Psoas muscle (tissue), 8 donors: ENCODE measurements around the gene ACOT13. TPM values are rescaled to one million over a fixed set of nuclear protein-coding genes. Genes with fewer than 3 reads are reported as not detected.
"Not testable (repeated sequence)": the region's sequence is repeated elsewhere in the genome, so short reads cannot be mapped to it uniquely, and the experiment has no call there.

Experiments used
- ATAC-seq, 4 donors: fragments of 200-7000 bp; cut with Tn5 transposase; one replicate each; pipeline ENCODE4 v1.9.1; 2020; ENCODE audit warnings: moderate library complexity in 3 of 4, mild to moderate bottlenecking in 2 of 4
- DNase-seq, 2 donors: peaks; one replicate each; pipeline ENCODE4 v3.0.0-alpha.2; 2020
- H3K27ac ChIP-seq: fragments of 200-600 bp; one replicate; pipeline ENCODE4 v1.8.0; 2022
- H3K27me3 ChIP-seq, 3 donors: fragments of 200-600 bp in 1 of 3; one replicate each; pipeline versions ENCODE4 v1.6.1 to v1.8.0; 2013 to 2022; ENCODE audit warnings: low read length in 2 of 3, mild to moderate bottlenecking in 2 of 3, moderate library complexity in 1 of 3; ENCODE audit not compliant: insufficient read depth in 3 of 3
- H3K36me3 ChIP-seq, 2 donors: fragments of 200-600 bp in 1 of 2; one replicate each; pipeline versions ENCODE4 v1.6.1 to v1.8.0; 2013 to 2022; ENCODE audit warnings: low read depth in 1 of 2, mild to moderate bottlenecking in 1 of 2, moderate library complexity in 1 of 2; ENCODE audit not compliant: insufficient read depth in 1 of 2
- H3K4me1 ChIP-seq: fragments of 200-600 bp; one replicate; pipeline ENCODE4 v1.8.0; 2022
- H3K4me3 ChIP-seq: fragments of 200-600 bp; one replicate; pipeline ENCODE4 v1.8.0; 2022; ENCODE audit warnings: mild to moderate bottlenecking
- H3K9me3 ChIP-seq: fragments of 200-600 bp; one replicate; pipeline ENCODE4 v1.8.0; 2022
- WGBS, 3 donors: extraction: QIAGEN DNeasy Blood & Tissue Kit; methylation state at CpG; one replicate each; pipeline versions ENCODE4 v1.1.6 to v1.1.7; 2013; 5-methylcytosine and 5-hydroxymethylcytosine counted together
- intact Hi-C, 2 donors: fragments of 100-400 bp; cut with DNase I; formaldehyde crosslinking; loops; one replicate each; pipeline versions ENCODE4 v1.11.0 to v1.14.2; 2022
- polyA plus RNA-seq, 3 donors: library from polyadenylated mRNA; stranded (reverse); fragments of 200-250 nt; gene quantifications; one replicate each; pipeline ENCODE4 v1.2.3, GENCODE V29; 2013
- total RNA-seq, 4 donors: library from RNA; stranded (reverse); fragmentation: NEBNext Ultra II Directional in 2 of 4; extraction: Animal tissue kit (Norgen Biotek cat#: 25700) in 2 of 4; gene quantifications; one replicate each; pipeline versions ENCODE4 v1.2.1 to v1.2.4, GENCODE V29; 2021 to 2023
- TF ChIP-seq, protein P1 (sequence below): fragments of 200-600 bp; IDR thresholded peaks from one replicate; pipeline ENCODE4 v1.8.0; 2022; ENCODE audit warnings: antibody characterized with exemption
- donor health status: healthy with polysubstance abuse.
- donor health status: DM: no; HTN: no; CAD: no; lungs with moderate emphysema.
- donor health status: Bipolar disorder and iron deficiency.
- donor health status: healthy.
- donor health status: DM: yes; HTN: yes; CAD: no.
- donor health status: DM: no; HTN: no; CAD: no.
- donor health status: DM: no; HTN: no; CAD: no.
- donor health status: DM: yes; HTN: yes; CAD: no.

ACOT13 gene
- total and polyA plus RNA-seq, 7 donors = 25.2 to 50.7 (median 37.4) TPM

DNA sequence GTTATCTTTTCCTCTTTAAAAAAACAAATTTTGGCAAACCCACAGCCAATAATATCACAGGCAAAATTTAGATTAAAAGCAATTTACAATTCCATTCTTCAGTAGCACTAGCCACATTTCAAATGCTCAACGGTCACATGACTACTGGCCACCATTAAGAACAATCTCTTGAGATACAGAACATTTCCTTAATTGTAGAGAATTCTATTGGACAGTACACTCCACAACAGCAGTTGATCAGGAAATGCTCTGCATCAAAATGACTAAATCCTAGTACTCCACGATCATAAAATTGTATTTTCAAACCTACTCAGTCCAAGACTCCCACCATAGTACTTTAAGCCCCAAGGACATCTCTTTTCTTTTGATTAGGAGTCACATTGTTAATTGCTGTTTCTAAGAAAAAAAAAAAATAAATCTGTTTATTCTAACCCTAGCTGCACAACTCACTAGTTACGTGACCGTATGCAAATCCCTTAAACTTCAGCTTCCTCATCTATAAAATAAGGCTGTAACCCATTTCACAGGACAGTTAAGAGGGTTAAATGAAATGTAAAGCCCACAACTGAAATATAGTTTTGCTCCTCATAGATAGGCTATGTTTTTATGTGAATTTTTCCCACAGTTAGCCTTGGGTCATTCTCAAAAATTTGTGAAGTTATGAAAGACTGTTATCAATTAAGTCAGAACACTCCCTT, 42.3 kb downstream of the ACOT13 start:
- Histone ChIP-seq H3K4me1 (peaks cover 29% of the 10 kb centered on the region), H3K27ac (no peak overlapping the region), H3K27me3 (no peaks in the 10 kb centered on the region), H3K36me3 (peaks cover 7 to 100% of the 10 kb centered on the region in 2 donors), H3K9me3 (no peaks in the 10 kb centered on the region), H3K4me3 (no peak overlapping the region)
- whole genome bisulfite sequencing, 3 donors = 85 to 90% (median 90%) methylated on average over 4 of the region's 4 CpGs
- TF ChIP-seq, protein P1, sequence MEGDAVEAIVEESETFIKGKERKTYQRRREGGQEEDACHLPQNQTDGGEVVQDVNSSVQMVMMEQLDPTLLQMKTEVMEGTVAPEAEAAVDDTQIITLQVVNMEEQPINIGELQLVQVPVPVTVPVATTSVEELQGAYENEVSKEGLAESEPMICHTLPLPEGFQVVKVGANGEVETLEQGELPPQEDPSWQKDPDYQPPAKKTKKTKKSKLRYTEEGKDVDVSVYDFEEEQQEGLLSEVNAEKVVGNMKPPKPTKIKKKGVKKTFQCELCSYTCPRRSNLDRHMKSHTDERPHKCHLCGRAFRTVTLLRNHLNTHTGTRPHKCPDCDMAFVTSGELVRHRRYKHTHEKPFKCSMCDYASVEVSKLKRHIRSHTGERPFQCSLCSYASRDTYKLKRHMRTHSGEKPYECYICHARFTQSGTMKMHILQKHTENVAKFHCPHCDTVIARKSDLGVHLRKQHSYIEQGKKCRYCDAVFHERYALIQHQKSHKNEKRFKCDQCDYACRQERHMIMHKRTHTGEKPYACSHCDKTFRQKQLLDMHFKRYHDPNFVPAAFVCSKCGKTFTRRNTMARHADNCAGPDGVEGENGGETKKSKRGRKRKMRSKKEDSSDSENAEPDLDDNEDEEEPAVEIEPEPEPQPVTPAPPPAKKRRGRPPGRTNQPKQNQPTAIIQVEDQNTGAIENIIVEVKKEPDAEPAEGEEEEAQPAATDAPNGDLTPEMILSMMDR = no peak
- no peak for ATAC-seq
- intact Hi-C loops = loop anchor here in 1 of 2 donors (10.0 kb wide), 1 partner anchor 284 kb away; no protein-coding TSS in a partner anchor
- DNase-seq = no peak

DNA sequence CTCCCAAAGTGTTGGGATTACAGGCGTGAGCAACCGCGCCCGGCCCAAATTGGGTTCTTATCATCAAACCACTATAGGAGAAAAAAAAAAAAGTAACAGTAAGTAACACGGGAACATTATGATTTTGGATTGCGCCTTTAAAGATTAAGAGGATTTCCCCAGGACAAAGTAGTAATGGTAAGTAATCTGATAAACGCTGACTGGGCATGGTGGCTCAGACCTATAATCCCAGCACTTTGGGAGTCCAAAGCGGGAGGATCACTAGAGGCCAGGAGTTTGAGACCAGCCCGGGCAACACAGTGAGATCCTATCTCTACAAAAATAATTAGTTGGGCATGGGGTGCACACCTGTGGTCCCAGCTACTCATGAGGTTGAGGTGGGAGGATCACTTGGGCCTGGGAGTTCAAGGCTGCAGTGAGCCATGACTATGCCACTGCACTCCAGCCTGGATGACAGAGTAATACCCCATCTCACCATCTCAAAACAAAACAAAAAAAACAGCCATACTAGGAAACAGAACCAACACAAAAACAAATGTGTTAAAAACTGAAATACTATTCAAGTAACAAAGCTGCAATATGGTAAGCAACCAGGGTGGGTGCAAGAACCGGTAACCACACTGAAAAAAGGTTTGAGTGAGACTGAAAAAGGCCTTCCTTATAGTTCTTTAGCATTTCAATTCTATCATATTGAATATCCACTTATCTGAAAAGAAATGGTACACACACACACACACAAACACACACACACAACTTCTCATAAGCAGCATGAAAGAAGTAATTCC, 43.8 kb downstream of the ACOT13 start:
- 92 to 94% (median 93%) methylated on average over 10 of the region's 10 CpGs for WGBS, 3 donors
- no peaks in the 10 kb centered on the region for H3K9me3 ChIP-seq
- peaks cover 43% of the 10 kb centered on the region for H3K4me1 ChIP-seq
- H3K36me3 ChIP-seq = peaks cover 7 to 100% of the 10 kb centered on the region in 2 donors
- no peak overlapping the region for H3K4me3 ChIP-seq
- ATAC-seq (no peak), DNase-seq (no peak)
- no peak overlapping the region for H3K27ac ChIP-seq
- TF ChIP-seq, protein P1 = no peak
- no peaks in the 10 kb centered on the region for H3K27me3 ChIP-seq
- intact Hi-C loops = no loop called here

DNA sequence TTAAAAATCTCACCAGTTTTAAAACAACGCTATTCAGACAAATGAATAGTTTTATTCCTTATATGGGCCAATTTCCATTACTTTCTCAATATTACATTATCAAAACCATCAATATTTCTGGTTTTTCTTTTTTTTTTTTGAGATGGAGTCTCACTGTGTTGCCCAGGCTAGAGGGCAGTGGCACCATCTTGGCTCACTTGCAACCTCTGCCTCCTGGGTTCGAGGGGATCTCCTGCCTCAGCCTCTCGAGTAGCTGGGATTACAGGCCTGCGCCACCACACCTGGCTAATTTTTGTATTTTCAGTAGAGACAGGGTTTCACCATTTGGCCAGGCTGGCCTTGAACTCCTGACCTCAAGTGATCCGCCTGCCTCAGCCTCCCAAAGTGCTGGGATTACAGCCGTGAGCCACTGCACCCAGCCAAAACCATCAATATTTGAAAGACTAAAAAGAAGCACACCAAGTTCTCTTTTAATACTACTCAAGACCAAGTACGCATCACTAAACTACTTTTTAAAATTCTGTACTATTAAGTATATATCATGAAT, 49.8 kb downstream of the ACOT13 start:
- H3K9me3 ChIP-seq, DNase-seq, ATAC-seq, intact Hi-C loops, H3K27me3 ChIP-seq: not testable (repeated sequence)
- peak overlapping the region; percentile 7 for H3K27ac ChIP-seq
- peaks cover 59% of the 10 kb centered on the region for H3K4me1 ChIP-seq
- WGBS, 3 donors = 74 to 81% (median 80%) methylated on average over 7 of the region's 7 CpGs
- peaks cover 3 to 58% of the 10 kb centered on the region in 2 donors for H3K36me3 ChIP-seq
- peak overlapping the region; percentile 88 for H3K4me3 ChIP-seq

DNA sequence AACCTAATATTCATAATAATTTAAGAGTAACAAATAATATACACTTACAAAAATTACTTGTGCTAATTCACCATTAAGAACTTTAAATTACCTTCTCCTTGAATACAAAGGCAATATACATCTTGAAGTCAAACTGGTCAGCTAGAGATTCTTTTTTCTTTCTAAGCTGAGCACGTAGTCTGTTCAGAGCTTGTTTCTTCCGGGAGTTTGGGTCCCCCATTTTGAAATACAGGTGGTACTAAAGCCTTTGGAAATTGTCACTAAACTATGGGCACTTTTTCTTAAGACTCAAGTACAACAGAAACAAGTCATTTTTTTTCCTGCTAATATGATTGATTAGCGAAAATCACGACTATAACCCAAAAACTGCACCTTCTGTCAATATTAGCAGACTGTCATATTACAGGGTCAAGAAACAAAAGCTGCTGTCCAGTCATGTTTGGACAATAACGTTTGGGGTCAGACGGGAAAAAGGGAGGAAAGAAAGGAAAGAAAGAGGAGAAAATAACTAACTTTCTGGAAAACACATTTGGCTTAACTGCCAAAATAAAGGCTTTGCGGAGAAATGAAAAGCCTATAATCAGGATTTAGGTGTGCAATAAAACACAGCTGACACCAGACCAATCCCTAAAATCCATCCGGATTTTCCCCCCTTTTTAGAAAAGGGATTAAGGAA, 51.7 kb downstream of the ACOT13 start:
- H3K36me3 ChIP-seq = peaks cover 3 to 39% of the 10 kb centered on the region in 2 donors
- peaks cover 41% of the 10 kb centered on the region for H3K4me1 ChIP-seq
- 10 to 13% (median 12%) methylated on average over 8 of the region's 8 CpGs for WGBS, 3 donors
- peak overlapping the region; percentile 88 for H3K4me3 ChIP-seq
- no peak for ATAC-seq
- no peaks in the 10 kb centered on the region for H3K9me3 ChIP-seq
- TF ChIP-seq, protein P1 = no peak
- no peaks in the 10 kb centered on the region for H3K27me3 ChIP-seq
- intact Hi-C loops = no loop called here
- H3K27ac ChIP-seq = peak overlapping the region; percentile 100
- DNase-seq = no peak
